ENCODE data around the gene ATG101. TPM values are rescaled to one million over a fixed set of nuclear protein-coding genes. Genes with fewer than 3 reads are reported as not detected.

The ATG101 gene
- total and polyA plus RNA-seq, 2 experiments from 2014 or later: 27.7 to 60.3 TPM

- Histone ChIP-seq H3K9me2 (ENCODE audit: insufficient read depth) (no peaks in the 10 kb centered on the region), H3K4me1 (ENCODE audit: insufficient read depth) (peaks cover 4% of the 10 kb centered on the region), H3K4me2 (peak overlapping the region; percentile 99), H2AFZ (0 out of 2 replicates have a peak overlapping the region, but pooled peaks have one; percentile 63), H3K27me3 (ENCODE audit: insufficient read depth) (no peaks in the 10 kb centered on the region), H3F3A (replicated peaks; ENCODE audit: low read depth) (no peaks in the 10 kb centered on the region; the same call in 1 of the 2 replicates), H4K20me1 (replicated peaks; ENCODE audit: insufficient read depth) (peaks cover 31% of the 10 kb centered on the region), H3K4me3 (peak overlapping the region; percentile 99), H3K36me3 (ENCODE audit: insufficient read depth) (peaks cover 11% of the 10 kb centered on the region; the same call in 1 of the 2 replicates), H3K27ac (ENCODE audit: low read depth) (peak overlapping the region; percentile 91), H3K79me2 (replicated peaks; ENCODE audit: insufficient read depth) (peaks cover 51% of the 10 kb centered on the region)
- no peak for TF ChIP-seq EZH2phosphoT487 (IDR thresholded peaks at IDR 0.05; ENCODE audit: unreplicated experiment)
- TF ChIP-seq ZNF331 (CRISPR knock-in tag; IDR thresholded peaks at IDR 0.05; ENCODE audit: low read depth): no peak
- no peak for TF ChIP-seq ETS1 (IDR thresholded peaks at IDR 0.05)
- TF ChIP-seq POLR2AphosphoS5 (IDR thresholded peaks at IDR 0.05; ENCODE audit: low read depth): no peak
- TF ChIP-seq, protein P1, sequence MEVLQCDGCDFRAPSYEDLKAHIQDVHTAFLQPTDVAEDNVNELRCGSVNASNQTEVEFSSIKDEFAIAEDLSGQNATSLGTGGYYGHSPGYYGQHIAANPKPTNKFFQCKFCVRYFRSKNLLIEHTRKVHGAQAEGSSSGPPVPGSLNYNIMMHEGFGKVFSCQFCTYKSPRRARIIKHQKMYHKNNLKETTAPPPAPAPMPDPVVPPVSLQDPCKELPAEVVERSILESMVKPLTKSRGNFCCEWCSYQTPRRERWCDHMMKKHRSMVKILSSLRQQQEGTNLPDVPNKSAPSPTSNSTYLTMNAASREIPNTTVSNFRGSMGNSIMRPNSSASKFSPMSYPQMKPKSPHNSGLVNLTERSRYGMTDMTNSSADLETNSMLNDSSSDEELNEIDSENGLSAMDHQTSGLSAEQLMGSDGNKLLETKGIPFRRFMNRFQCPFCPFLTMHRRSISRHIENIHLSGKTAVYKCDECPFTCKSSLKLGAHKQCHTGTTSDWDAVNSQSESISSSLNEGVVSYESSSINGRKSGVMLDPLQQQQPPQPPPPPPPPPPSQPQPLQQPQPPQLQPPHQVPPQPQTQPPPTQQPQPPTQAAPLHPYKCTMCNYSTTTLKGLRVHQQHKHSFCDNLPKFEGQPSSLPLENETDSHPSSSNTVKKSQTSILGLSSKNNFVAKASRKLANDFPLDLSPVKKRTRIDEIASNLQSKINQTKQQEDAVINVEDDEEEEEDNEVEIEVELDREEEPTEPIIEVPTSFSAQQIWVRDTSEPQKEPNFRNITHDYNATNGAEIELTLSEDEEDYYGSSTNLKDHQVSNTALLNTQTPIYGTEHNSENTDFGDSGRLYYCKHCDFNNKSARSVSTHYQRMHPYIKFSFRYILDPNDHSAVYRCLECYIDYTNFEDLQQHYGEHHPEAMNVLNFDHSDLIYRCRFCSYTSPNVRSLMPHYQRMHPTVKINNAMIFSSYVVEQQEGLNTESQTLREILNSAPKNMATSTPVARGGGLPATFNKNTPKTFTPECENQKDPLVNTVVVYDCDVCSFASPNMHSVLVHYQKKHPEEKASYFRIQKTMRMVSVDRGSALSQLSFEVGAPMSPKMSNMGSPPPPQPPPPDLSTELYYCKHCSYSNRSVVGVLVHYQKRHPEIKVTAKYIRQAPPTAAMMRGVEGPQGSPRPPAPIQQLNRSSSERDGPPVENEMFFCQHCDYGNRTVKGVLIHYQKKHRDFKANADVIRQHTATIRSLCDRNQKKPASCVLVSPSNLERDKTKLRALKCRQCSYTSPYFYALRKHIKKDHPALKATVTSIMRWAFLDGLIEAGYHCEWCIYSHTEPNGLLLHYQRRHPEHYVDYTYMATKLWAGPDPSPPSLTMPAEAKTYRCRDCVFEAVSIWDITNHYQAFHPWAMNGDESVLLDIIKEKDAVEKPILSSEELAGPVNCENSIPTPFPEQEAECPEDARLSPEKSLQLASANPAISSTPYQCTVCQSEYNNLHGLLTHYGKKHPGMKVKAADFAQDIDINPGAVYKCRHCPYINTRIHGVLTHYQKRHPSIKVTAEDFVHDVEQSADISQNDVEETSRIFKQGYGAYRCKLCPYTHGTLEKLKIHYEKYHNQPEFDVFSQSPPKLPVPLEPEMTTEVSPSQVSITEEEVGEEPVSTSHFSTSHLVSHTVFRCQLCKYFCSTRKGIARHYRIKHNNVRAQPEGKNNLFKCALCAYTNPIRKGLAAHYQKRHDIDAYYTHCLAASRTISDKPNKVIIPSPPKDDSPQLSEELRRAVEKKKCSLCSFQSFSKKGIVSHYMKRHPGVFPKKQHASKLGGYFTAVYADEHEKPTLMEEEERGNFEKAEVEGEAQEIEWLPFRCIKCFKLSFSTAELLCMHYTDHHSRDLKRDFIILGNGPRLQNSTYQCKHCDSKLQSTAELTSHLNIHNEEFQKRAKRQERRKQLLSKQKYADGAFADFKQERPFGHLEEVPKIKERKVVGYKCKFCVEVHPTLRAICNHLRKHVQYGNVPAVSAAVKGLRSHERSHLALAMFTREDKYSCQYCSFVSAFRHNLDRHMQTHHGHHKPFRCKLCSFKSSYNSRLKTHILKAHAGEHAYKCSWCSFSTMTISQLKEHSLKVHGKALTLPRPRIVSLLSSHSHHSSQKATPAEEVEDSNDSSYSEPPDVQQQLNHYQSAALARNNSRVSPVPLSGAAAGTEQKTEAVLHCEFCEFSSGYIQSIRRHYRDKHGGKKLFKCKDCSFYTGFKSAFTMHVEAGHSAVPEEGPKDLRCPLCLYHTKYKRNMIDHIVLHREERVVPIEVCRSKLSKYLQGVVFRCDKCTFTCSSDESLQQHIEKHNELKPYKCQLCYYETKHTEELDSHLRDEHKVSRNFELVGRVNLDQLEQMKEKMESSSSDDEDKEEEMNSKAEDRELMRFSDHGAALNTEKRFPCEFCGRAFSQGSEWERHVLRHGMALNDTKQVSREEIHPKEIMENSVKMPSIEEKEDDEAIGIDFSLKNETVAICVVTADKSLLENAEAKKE (CRISPR knock-in tag; IDR thresholded peaks at IDR 0.05): no peak
- TF ChIP-seq, protein P2, sequence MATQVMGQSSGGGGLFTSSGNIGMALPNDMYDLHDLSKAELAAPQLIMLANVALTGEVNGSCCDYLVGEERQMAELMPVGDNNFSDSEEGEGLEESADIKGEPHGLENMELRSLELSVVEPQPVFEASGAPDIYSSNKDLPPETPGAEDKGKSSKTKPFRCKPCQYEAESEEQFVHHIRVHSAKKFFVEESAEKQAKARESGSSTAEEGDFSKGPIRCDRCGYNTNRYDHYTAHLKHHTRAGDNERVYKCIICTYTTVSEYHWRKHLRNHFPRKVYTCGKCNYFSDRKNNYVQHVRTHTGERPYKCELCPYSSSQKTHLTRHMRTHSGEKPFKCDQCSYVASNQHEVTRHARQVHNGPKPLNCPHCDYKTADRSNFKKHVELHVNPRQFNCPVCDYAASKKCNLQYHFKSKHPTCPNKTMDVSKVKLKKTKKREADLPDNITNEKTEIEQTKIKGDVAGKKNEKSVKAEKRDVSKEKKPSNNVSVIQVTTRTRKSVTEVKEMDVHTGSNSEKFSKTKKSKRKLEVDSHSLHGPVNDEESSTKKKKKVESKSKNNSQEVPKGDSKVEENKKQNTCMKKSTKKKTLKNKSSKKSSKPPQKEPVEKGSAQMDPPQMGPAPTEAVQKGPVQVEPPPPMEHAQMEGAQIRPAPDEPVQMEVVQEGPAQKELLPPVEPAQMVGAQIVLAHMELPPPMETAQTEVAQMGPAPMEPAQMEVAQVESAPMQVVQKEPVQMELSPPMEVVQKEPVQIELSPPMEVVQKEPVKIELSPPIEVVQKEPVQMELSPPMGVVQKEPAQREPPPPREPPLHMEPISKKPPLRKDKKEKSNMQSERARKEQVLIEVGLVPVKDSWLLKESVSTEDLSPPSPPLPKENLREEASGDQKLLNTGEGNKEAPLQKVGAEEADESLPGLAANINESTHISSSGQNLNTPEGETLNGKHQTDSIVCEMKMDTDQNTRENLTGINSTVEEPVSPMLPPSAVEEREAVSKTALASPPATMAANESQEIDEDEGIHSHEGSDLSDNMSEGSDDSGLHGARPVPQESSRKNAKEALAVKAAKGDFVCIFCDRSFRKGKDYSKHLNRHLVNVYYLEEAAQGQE (IDR thresholded peaks at IDR 0.05; ENCODE audit: unreplicated experiment): no peak
- TF ChIP-seq ZNF114 (CRISPR knock-in tag; IDR thresholded peaks at IDR 0.05): no peak
- TF ChIP-seq CREB1 (CRISPR knock-in tag; IDR thresholded peaks at IDR 0.05; ENCODE audit: low read depth): no peak
- TF ChIP-seq, protein P3, sequence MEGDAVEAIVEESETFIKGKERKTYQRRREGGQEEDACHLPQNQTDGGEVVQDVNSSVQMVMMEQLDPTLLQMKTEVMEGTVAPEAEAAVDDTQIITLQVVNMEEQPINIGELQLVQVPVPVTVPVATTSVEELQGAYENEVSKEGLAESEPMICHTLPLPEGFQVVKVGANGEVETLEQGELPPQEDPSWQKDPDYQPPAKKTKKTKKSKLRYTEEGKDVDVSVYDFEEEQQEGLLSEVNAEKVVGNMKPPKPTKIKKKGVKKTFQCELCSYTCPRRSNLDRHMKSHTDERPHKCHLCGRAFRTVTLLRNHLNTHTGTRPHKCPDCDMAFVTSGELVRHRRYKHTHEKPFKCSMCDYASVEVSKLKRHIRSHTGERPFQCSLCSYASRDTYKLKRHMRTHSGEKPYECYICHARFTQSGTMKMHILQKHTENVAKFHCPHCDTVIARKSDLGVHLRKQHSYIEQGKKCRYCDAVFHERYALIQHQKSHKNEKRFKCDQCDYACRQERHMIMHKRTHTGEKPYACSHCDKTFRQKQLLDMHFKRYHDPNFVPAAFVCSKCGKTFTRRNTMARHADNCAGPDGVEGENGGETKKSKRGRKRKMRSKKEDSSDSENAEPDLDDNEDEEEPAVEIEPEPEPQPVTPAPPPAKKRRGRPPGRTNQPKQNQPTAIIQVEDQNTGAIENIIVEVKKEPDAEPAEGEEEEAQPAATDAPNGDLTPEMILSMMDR (conservative IDR thresholded peaks at IDR 0.05; ENCODE audit: low read depth in 2 of 2): no peak
- no peak for TF ChIP-seq EZH2 (IDR thresholded peaks at IDR 0.05; ENCODE audit: low read depth, unreplicated experiment)
- TF ChIP-seq STAT1 (IDR thresholded peaks at IDR 0.05; ENCODE audit: unreplicated experiment): no peak
- TF ChIP-seq JUNB (IDR thresholded peaks at IDR 0.05; ENCODE audit: unreplicated experiment): no peak
- TF ChIP-seq NANOG (IDR thresholded peaks at IDR 0.05; ENCODE audit: borderline replicate concordance): no peak
- DNase-seq (ENCODE audit: low spot score) (peak; percentile 48), ATAC-seq (peak; percentile 15)
- H3K9me3 Mint-ChIP-seq: no peaks in the 10 kb centered on the region
- H3K27me3 Mint-ChIP-seq (ENCODE audit: insufficient read depth, low read depth, poor library complexity): peaks cover 11% of the 10 kb centered on the region
- peaks cover 14% of the 10 kb centered on the region for H3K4me1 Mint-ChIP-seq
- peak overlapping the region; percentile 97 for H3K27ac Mint-ChIP-seq
- H3K4me3 Mint-ChIP-seq: peak overlapping the region; percentile 89
- H3K36me3 Mint-ChIP-seq (ENCODE audit: low read depth): peaks cover 25% of the 10 kb centered on the region
These were observed 577 bp downstream of the ATG101 start for GRCh38 chr12:52070185-52070925.
